IMR-90 (cell line): ENCODE measurements around the gene DOK4. TPM values are rescaled to one million over a fixed set of nuclear protein-coding genes. Genes with fewer than 3 reads are reported as not detected.
A peak's percentile ranks its signal among the peaks of the same experiment; 100 is the strongest.

ENCODE experiments used
- ATAC-seq: fragments of 200-7000 bp; cut with Tn5 transposase; 2 replicates; pipeline ENCODE4 v1.9.1; 2020; ENCODE audit warnings: low read depth, mild to moderate bottlenecking, moderate library complexity
- BruUV-seq: library from RNA; stranded (reverse); fragments of 400-500 nt; replicated peaks from 2 replicates; lab custom pipeline; 2021; lab: Mats Ljungman, UMichigan
- CTCF ChIA-PET: fragments of 300-600 bp; formaldehyde crosslinking; extraction: SDS; loops from one replicate; lab custom pipeline; 2021; ENCODE audit warnings: antibody characterized with exemption; lab: Yijun Ruan, JAX
- POLR2A ChIA-PET: fragments of 300-600 bp; sonication (Branson Sonifier 250); formaldehyde crosslinking; loops from one replicate; lab custom pipeline; 2022; ENCODE audit warnings: antibody characterized with exemption; ENCODE audit not compliant: unreplicated experiment; lab: Charles Lee
- DNase-seq: peaks from one replicate; pipeline ENCODE4 v3.0.0; 2013
- H2AFZ ChIP-seq: replicated peaks from 2 replicates; pipeline ENCODE3; 2013; ENCODE audit warnings: low read length, mild to moderate bottlenecking; ENCODE audit not compliant: poor library complexity
- H2AK5ac ChIP-seq: 2 replicates; pipeline ENCODE4 v1.6.1; 2013; ENCODE audit warnings: low read depth, low read length, inconsistent platforms
- H2AK9ac ChIP-seq: replicated peaks from 2 replicates; pipeline ENCODE3; 2013; ENCODE audit warnings: mild to moderate bottlenecking, low read depth, low read length, moderate library complexity; ENCODE audit not compliant: poor library complexity
- H2BK120ac ChIP-seq: 2 replicates; pipeline ENCODE4 v1.6.1; 2013; ENCODE audit warnings: low read depth, low read length, inconsistent platforms
- H2BK15ac ChIP-seq: 3 replicates; pipeline ENCODE4 v1.6.1; 2013; ENCODE audit warnings: low read depth, low read length, inconsistent platforms
- H2BK20ac ChIP-seq: 2 replicates; pipeline ENCODE4 v1.6.1; 2013; ENCODE audit warnings: low read depth, mild to moderate bottlenecking, inconsistent platforms, low read length, moderate library complexity
- H2BK5ac ChIP-seq: 2 replicates; pipeline ENCODE4 v1.6.1; 2013; ENCODE audit warnings: mild to moderate bottlenecking, low read depth, low read length, inconsistent platforms; ENCODE audit not compliant: poor library complexity, severe bottlenecking
- H3K14ac ChIP-seq: replicated peaks from 2 replicates; pipeline ENCODE4 v1.6.1; 2013; ENCODE audit warnings: low read depth, low read length, inconsistent platforms
- H3K18ac ChIP-seq: 2 replicates; pipeline ENCODE4 v1.6.1; 2013; ENCODE audit warnings: low read depth, low read length, control low read depth
- H3K23ac ChIP-seq: 2 replicates; pipeline ENCODE4 v1.6.1; 2013; ENCODE audit warnings: low read depth, low read length, inconsistent platforms
- H3K27ac ChIP-seq: 2 replicates; pipeline ENCODE4 v1.5.1; 2013; ENCODE audit warnings: mild to moderate bottlenecking, control low read depth, low read length; ENCODE audit not compliant: insufficient read depth
- H3K27me3 ChIP-seq: 2 replicates; pipeline ENCODE4 v1.6.1; 2013; ENCODE audit warnings: low read length; ENCODE audit not compliant: control insufficient read depth, insufficient read depth
- H3K36me3 ChIP-seq: 2 replicates; pipeline ENCODE4 v1.6.1; 2013; ENCODE audit warnings: low read length, mixed read lengths; ENCODE audit not compliant: control insufficient read depth, insufficient read depth
- H3K4ac ChIP-seq: 2 replicates; pipeline ENCODE4 v1.6.1; 2013; ENCODE audit warnings: low read depth, low read length, inconsistent platforms
- H3K4me1 ChIP-seq: 2 replicates; pipeline ENCODE4 v1.6.1; 2013; ENCODE audit warnings: low read length, mixed read lengths; ENCODE audit not compliant: control insufficient read depth, insufficient read depth
- H3K4me2 ChIP-seq: 2 replicates; pipeline ENCODE4 v1.6.1; 2013; ENCODE audit warnings: low read depth, mild to moderate bottlenecking, control low read depth, low read length, moderate library complexity
- H3K4me3 ChIP-seq: 2 replicates; pipeline ENCODE4 v1.5.1; 2013; ENCODE audit warnings: low read depth, mild to moderate bottlenecking, control low read depth, low read length, moderate library complexity; ENCODE audit not compliant: insufficient read depth
- H3K56ac ChIP-seq: 2 replicates; pipeline ENCODE4 v1.6.1; 2013; ENCODE audit warnings: low read length, inconsistent platforms; ENCODE audit not compliant: insufficient read depth; ENCODE audit errors: extremely low read depth
- H3K79me1 ChIP-seq, 2 experiments: 2 replicates each; pipeline ENCODE4 v1.6.1; 2013; ENCODE audit warnings: low read length in 2 of 2, inconsistent platforms in 1 of 2, low read depth in 1 of 2
- H3K9ac ChIP-seq: 2 replicates; pipeline ENCODE4 v1.6.1; 2013; ENCODE audit warnings: low read depth, low read length, control low read depth
- H3K9me1 ChIP-seq: 2 replicates; pipeline ENCODE4 v1.6.1; 2013; ENCODE audit warnings: low read length, inconsistent platforms; ENCODE audit not compliant: insufficient read depth
- H3K9me3 ChIP-seq: 2 replicates; pipeline ENCODE4 v1.6.1; 2013; ENCODE audit warnings: low read length; ENCODE audit not compliant: control insufficient read depth, insufficient read depth
- H4K20me1 ChIP-seq: 2 replicates; pipeline ENCODE4 v1.6.1; 2013; ENCODE audit warnings: low read length, inconsistent platforms; ENCODE audit not compliant: insufficient read depth
- H4K5ac ChIP-seq: 2 replicates; pipeline ENCODE4 v1.6.1; 2013; ENCODE audit warnings: mild to moderate bottlenecking, low read depth, low read length, control low read depth
- H4K8ac ChIP-seq, 2 experiments: 2 replicates each; pipeline ENCODE4 v1.6.1; 2013; ENCODE audit warnings: low read depth in 2 of 2, low read length in 2 of 2, control low read depth in 1 of 2, inconsistent platforms in 1 of 2
- H4K91ac ChIP-seq: 2 replicates; pipeline ENCODE4 v1.6.1; 2013; ENCODE audit warnings: low read depth, low read length, inconsistent platforms; ENCODE audit not compliant: insufficient read depth
- MAFK ChIP-seq: IDR thresholded peaks from 2 replicates; pipeline ENCODE4 v1.6.1; 2012; ENCODE audit warnings: low read depth, low read length, improper control_type of control experiment
- MAZ ChIP-seq: IDR thresholded peaks from 2 replicates; pipeline ENCODE4 v1.6.1; 2012; ENCODE audit warnings: low read depth, mild to moderate bottlenecking, low read length, improper control_type of control experiment, moderate library complexity, borderline replicate concordance
- RAD21 ChIP-seq: IDR thresholded peaks from 2 replicates; pipeline ENCODE4 v1.6.1; 2012; ENCODE audit warnings: low read length, improper control_type of control experiment
- SMC3 ChIP-seq: fragments of 150-350 bp; IDR thresholded peaks from 2 replicates; pipeline ENCODE4 v1.6.1; 2016; ENCODE audit warnings: low read depth, mild to moderate bottlenecking, antibody characterized with exemption, low read length, moderate library complexity
- WGBS, 2 experiments: methylation state at CpG; one replicate each; pipeline versions ENCODE4 v1.1.5 to v1.1.7; 2013; ENCODE audit warnings: missing lambda C conversion rate in 2 of 2; ENCODE audit not compliant: insufficient read length in 1 of 2; ENCODE audit errors: extremely low coverage in 2 of 2; 5-methylcytosine and 5-hydroxymethylcytosine counted together
- dilution Hi-C: fragments of 300-500 bp; cut with HindIII; formaldehyde crosslinking; loops from one replicate; pipeline ENCODE4 v1.14.3; 2018; ENCODE audit warnings: low sequenced_read_pairs; ENCODE audit not compliant: unreplicated experiment
- in situ Hi-C: fragments of 300-500 bp; cut with MboI; formaldehyde crosslinking; loops from 3 replicates; pipeline ENCODE4 v1.14.3; 2019; ENCODE audit warnings: low sequenced_read_pairs, inconsistent platforms, mixed read lengths
- intact Hi-C: fragments of 100-400 bp; cut with micrococcal nuclease; formaldehyde crosslinking; loops from 2 replicates; pipeline ENCODE4 v1.10.0; 2022
- polyA plus RNA-seq, 3 experiments: library from polyadenylated mRNA; depleted of rRNA; stranded (reverse); fragments of >200 nt; gene quantifications; 2 replicates each; pipeline ENCODE4 v1.2.3, GENCODE V29; 2012; ENCODE audit warnings: low replicate concordance in 1 of 3
- total RNA-seq: library from RNA; depleted of rRNA; stranded (reverse); fragments of >200 nt; gene quantifications from 2 replicates; pipeline ENCODE4 v1.2.3, GENCODE V29; 2012
- TF ChIP-seq, protein P1 (sequence below): fragments of 150-350 bp; IDR thresholded peaks from 2 replicates; pipeline ENCODE4 v1.6.1; 2016; ENCODE audit warnings: low read depth, mild to moderate bottlenecking, low read length, moderate library complexity, borderline replicate concordance
- TF ChIP-seq, protein P2 (sequence below): conservative IDR thresholded peaks from 2 replicates; pipeline ENCODE4 v1.5.1; 2012; ENCODE audit warnings: mild to moderate bottlenecking, low read depth, low read length, improper control_type of control experiment

DOK4 gene
- total and polyA plus RNA-seq, 2 of the 4 experiments (the other 2 are of a cell fraction) = 22.0 to 25.9 TPM

- no TSS peak for BruUV-seq
- ATAC-seq = peak; percentile 91
- H3K27ac ChIP-seq = no peak overlapping the region
These were observed 64.0 kb downstream of the DOK4 start for GRCh38 chr16:57422026-57422944.

More at GRCh38 chr16:57422026-57422944, 64.0 kb downstream of the DOK4 start:
- H3K4me2 ChIP-seq = no peak overlapping the region
- H3K18ac ChIP-seq = no peak overlapping the region
- POLR2A ChIA-PET = interaction anchor here (0.5 kb wide), 1 partner anchor 444 kb away, joined by 3 read pairs; no protein-coding TSS in a partner anchor
- H3K4ac ChIP-seq = no peak overlapping the region; the same call in 1 of the 2 replicates
- peak overlapping the region; percentile 73 to 90 for H4K8ac ChIP-seq
- no peak overlapping the region for H2AK5ac ChIP-seq
- no peaks in the 10 kb centered on the region for H3K79me1 ChIP-seq
- H2AFZ ChIP-seq = no peak overlapping the region
- H2BK20ac ChIP-seq = no peak overlapping the region
- H4K20me1 ChIP-seq = no peaks in the 10 kb centered on the region
- no peak overlapping the region for H2AK9ac ChIP-seq
- TF ChIP-seq MAFK (no peak), RAD21 (peak; percentile 83), MAZ (0 out of 2 replicates have a peak, but pooled peaks have one; percentile 14), SMC3 (peak; percentile 77)
- TF ChIP-seq, protein P1, sequence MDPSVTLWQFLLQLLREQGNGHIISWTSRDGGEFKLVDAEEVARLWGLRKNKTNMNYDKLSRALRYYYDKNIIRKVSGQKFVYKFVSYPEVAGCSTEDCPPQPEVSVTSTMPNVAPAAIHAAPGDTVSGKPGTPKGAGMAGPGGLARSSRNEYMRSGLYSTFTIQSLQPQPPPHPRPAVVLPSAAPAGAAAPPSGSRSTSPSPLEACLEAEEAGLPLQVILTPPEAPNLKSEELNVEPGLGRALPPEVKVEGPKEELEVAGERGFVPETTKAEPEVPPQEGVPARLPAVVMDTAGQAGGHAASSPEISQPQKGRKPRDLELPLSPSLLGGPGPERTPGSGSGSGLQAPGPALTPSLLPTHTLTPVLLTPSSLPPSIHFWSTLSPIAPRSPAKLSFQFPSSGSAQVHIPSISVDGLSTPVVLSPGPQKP = no peak
- TF ChIP-seq, protein P2, sequence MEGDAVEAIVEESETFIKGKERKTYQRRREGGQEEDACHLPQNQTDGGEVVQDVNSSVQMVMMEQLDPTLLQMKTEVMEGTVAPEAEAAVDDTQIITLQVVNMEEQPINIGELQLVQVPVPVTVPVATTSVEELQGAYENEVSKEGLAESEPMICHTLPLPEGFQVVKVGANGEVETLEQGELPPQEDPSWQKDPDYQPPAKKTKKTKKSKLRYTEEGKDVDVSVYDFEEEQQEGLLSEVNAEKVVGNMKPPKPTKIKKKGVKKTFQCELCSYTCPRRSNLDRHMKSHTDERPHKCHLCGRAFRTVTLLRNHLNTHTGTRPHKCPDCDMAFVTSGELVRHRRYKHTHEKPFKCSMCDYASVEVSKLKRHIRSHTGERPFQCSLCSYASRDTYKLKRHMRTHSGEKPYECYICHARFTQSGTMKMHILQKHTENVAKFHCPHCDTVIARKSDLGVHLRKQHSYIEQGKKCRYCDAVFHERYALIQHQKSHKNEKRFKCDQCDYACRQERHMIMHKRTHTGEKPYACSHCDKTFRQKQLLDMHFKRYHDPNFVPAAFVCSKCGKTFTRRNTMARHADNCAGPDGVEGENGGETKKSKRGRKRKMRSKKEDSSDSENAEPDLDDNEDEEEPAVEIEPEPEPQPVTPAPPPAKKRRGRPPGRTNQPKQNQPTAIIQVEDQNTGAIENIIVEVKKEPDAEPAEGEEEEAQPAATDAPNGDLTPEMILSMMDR = peak; percentile 83
- no peak overlapping the region for H3K23ac ChIP-seq
- WGBS, 2 experiments = 14% methylated on average over 7 of the region's 10 CpGs; no CpG with 5 or more reads in 1 of the 2 experiments
- no peak overlapping the region for H2BK15ac ChIP-seq
- H3K56ac ChIP-seq = no peak overlapping the region
- 0 out of 2 replicates have a peak overlapping the region, but pooled peaks have one; percentile 16 for H2BK120ac ChIP-seq
- DNase-seq = peak; percentile 72
- intact Hi-C loops = loop anchor here (1.0 kb wide), 2 partner anchors 97 to 122 kb away; no protein-coding TSS in a partner anchor
- H3K9me3 ChIP-seq = no peaks in the 10 kb centered on the region
- peaks cover 4% of the 10 kb centered on the region for H3K36me3 ChIP-seq
- H3K27me3 ChIP-seq = no peaks in the 10 kb centered on the region
- H3K4me1 ChIP-seq = peaks cover 2% of the 10 kb centered on the region
- 0 out of 2 replicates have a peak overlapping the region, but pooled peaks have one; percentile 0 for H3K14ac ChIP-seq
- H3K4me3 ChIP-seq = no peak overlapping the region
- dilution Hi-C loops = no loop called here
- H2BK5ac ChIP-seq = no peak overlapping the region
- no peaks in the 10 kb centered on the region for H3K9me1 ChIP-seq
- H4K5ac ChIP-seq = peak overlapping the region; percentile 18; the same call in 1 of the 2 replicates
- in situ Hi-C loops = no loop called here
- peak overlapping the region; percentile 57 for H4K91ac ChIP-seq
- CTCF ChIA-PET = interaction anchor here (0.5 to 4.5 kb wide), 5 partner anchors 9 to 253 kb away, joined by 3 to 30 read pairs (median 3); no protein-coding TSS in a partner anchor
- H3K9ac ChIP-seq = peak overlapping the region; percentile 38; the same call in 1 of the 2 replicates
